OCI-M1 (cell line): Measurements from ENCODE around the gene SUSD6.
"Not testable (repeated sequence)": the region's sequence is repeated elsewhere in the genome, so short reads cannot be mapped to it uniquely, and the experiment has no call there.

Experiments used
- DNase-seq: peaks from one replicate; lab custom pipeline; 2025; lab: John Stamatoyannopoulos, UW

The SUSD6 gene

GRCh38 chr14:69591317-69591716 is 20.1 kb upstream of the SUSD6 start:
- no peak for DNase-seq

DNA sequence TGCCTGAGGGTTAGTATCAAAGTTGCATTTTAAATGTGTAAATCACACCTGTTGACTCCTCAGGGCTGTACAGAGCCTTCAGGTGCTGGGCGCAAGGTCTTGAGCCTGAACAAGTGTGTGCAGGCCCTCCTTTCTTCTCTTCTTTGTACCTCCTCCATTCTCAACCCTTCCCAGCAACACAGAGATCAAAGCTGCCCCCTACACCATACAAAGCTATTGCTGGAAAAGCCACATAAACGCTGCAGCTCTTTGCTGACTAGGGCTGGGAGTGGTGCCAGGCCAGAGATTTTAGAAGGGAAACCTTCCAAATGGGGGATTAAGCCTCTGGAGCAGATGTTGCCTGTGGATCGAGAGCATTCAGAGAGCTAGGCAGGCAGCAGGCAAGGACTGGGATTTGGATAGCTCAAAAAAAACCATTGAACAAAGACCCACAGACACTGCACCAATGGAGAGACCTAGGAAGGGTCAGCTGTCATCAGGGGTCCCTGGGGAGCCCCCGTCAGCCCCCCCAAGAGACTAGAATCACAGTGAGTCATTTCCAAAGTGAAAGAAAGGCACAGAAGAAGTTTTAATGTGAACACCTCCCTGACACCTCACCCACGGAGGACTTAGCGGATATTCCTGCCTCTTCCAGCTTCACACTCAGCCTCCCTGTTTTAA is 18.2 kb upstream of the SUSD6 start:
- DNase-seq = no peak

GRCh38 chr14:69594846-69595245 is 16.6 kb upstream of the SUSD6 start:
- DNase-seq = no peak

GRCh38 chr14:69595336-69595735 is 16.1 kb upstream of the SUSD6 start:
- DNase-seq = no peak

DNA sequence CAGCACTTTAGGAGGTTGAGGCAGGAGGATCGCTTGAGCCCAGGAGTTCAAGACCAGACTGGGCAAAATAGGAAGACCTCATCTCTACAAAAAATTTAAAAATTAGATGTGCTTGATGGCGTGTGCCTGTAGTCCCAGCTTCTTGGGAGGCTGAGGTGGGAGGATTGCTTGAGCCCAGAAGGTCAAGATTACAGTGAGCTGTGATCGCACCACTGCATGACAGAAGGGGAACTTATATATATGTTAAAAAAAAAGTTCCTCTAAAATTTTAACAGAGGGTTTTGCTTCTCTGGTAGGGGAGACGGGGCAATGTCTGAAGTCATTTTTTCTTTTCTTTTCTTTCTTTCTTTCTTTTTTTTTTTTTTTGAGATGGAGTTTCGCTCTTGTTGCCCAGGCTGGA is 12.0 kb upstream of the SUSD6 start:
- not testable (repeated sequence) for DNase-seq

- DNase-seq = no peak
Observed at GRCh38 chr14:69600304-69600891, 11.0 kb upstream of the SUSD6 start.

DNA sequence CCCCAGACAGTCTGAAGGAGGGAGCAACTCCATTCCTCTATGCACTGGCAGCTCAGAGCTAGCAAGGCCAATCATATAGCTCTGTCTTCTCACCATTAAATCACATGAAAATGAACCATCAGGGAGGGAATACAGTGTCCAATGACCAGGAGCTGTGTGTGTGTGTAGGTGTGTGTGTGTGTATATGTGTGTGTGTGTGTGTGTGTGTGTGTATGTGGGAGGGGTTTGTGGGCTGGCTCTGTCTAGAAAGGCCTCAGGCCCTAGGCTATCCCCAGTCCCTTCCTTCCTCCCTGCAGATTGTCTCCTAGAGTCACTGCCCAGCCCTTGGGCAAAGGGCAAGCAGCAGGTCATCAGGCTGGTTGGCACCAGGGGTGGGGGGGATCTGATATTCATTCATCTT is 5.7 kb upstream of the SUSD6 start:
- DNase-seq = no peak

GRCh38 chr14:69606258-69607184 is 4.9 kb upstream of the SUSD6 start:
- DNase-seq = peak; percentile 22

- peak; percentile 42 for DNase-seq
Observed at GRCh38 chr14:69610020-69610873, 1.1 kb upstream of the SUSD6 start.

GRCh38 chr14:69610874-69611171 is 573 bp upstream of the SUSD6 start:
- DNase-seq = peak; percentile 69

DNA sequence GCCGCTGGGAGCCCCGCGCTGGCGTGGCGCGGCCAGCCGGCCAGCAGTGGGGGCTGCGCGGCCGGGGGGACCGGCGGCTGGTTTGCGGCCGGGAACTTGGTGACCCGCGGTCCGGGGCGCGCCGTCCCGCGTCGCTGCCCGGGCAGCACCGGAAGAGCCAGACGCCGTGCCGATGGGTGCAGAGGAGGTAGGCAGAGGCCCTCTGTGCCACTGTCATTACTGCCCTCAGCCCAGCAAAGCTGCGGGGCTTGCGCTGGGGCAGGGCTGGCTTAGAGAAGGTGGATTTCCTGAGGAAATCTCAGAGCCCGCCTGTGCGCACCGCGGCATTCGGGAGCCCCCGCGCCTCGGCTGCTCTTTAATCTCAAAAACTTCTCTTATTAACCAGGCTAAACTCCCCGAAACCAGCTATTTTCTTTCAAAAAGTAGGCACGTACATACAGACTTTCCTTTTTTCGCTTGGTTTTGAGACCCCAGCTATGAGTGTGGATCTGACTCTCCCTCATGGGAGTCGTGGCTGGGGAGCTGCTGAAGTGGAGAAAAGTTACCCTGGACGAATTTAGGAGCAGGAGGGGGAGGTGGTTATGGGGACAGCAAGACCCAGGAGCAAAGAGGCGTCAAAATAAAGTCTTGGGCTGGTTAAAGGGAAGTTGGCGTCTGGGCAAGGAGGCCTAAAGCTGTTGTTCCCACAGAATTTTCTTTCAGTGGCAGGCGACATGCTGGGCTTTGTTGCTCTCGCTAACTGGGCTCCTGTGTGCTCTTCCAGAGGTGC is 802 bp downstream of the SUSD6 start:
- DNase-seq = peak; percentile 63

- peak; percentile 63 for DNase-seq
Observed at GRCh38 chr14:69612783-69613130, 1.4 kb downstream of the SUSD6 start.

- DNase-seq = peak; percentile 9
Observed at GRCh38 chr14:69613312-69614073, 2.1 kb downstream of the SUSD6 start.

- peak; percentile 68 for DNase-seq
Observed at GRCh38 chr14:69614592-69614991, 3.2 kb downstream of the SUSD6 start.

DNA sequence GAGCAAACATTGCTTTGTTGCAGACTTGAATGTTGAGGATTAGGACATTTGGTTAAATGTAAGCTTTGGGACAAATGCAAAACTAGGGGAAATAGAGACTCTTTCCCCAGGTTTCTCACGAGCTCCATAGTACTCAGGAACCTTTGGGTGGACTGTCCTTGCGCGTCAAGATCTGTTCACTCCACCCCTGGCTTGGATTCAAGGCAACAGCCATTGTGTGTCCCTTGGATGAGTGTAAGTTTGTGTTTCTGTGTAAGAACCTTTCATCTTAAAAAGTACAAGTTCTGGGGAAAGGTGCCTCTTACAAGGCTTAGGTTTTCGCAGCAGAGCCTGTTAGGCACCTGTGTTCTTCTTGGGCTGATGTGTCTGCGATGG is 3.7 kb downstream of the SUSD6 start:
- DNase-seq = no peak

GRCh38 chr14:69615496-69616407 is 4.4 kb downstream of the SUSD6 start:
- peak; percentile 86 for DNase-seq

DNA sequence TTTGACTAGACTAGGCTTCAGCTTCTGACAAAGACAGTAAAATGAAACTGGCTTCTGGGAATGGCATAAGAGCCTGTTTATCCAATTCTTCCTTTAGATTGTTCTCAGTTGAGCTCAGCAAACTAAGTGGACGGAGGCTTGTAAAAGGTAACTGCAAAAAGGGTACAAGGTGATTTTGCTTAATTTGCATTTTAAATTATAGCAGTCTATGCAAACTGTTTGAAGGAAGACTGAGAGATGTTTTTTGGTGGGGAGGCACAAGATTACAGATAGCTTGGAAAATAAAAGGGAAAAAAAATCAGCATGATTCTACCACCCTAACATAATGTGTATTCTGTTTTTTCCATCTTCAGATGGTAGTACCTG is 5.0 kb downstream of the SUSD6 start:
- DNase-seq = no peak

GRCh38 chr14:69617796-69618195 is 6.4 kb downstream of the SUSD6 start:
- DNase-seq = no peak

DNA sequence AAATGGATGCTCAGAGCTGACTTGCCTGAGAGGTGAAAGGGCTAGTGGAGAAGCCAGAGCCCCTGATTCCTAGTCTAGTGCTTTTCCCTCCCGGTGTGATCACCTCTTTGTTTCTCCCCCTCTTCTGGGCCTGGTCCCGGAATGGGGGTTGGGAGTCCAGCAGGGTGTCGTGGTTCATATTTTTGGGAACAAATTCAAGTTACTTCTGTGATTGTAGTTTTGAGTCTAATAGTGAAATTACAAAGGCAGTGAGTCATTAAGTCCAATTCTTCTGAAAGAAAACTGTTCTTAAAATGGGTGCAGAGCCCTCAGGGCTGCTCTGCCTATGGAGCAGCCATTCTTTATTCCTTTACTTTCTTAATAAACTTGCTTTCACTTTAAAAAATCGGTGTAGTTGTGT is 7.6 kb downstream of the SUSD6 start:
- DNase-seq = no peak

DNA sequence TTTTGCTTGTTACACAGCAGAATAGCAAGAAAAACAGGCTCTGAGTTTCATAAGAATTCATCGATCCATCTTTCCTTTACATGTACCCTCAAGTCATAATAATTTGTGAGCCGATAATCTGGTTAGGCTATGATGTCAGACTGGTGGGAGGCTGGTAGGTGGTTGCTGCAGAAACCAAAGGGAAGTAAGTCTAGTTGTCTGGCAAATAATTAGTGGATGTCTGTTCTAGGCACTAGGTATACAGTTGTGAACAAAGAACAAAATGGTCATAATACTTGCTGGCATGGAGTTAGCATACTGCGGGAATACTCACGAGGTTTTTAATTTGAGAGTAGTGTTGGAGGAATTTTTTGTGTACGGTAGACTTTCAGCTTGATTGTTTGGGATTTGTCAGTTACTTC is 8.8 kb downstream of the SUSD6 start:
- peak; percentile 26 for DNase-seq
